Measurements from ENCODE around the gene PNKD. TPM values are rescaled to one million over a fixed set of nuclear protein-coding genes. Genes with fewer than 3 reads are reported as not detected.

PNKD gene
- total and polyA plus RNA-seq, 2 of the 8 experiments (the other 6 are each of a cell fraction or from before 2014, with no cell fraction given) = 43.9 to 65.4 TPM

DNA sequence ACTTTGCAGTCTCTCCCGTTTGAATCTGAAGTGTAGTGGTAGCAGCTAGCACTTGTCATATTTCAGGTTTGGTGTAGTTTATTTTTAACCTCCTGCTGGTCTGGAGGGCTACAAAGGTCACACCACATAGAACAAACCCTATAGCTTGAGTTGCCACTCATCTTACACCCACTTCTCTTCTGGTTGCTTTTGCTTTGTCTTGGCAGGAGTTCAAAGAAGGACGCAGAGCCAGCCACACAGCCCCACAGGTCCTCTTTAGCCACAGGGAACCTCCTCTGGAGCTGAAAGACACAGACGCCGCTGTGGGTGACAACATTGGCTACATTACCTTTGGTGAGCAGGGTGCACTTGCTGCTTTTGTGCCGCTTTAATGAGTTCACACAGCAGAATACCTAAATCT lies 25.1 kb upstream of the PNKD start (continued):
- TF ChIP-seq, protein P1, sequence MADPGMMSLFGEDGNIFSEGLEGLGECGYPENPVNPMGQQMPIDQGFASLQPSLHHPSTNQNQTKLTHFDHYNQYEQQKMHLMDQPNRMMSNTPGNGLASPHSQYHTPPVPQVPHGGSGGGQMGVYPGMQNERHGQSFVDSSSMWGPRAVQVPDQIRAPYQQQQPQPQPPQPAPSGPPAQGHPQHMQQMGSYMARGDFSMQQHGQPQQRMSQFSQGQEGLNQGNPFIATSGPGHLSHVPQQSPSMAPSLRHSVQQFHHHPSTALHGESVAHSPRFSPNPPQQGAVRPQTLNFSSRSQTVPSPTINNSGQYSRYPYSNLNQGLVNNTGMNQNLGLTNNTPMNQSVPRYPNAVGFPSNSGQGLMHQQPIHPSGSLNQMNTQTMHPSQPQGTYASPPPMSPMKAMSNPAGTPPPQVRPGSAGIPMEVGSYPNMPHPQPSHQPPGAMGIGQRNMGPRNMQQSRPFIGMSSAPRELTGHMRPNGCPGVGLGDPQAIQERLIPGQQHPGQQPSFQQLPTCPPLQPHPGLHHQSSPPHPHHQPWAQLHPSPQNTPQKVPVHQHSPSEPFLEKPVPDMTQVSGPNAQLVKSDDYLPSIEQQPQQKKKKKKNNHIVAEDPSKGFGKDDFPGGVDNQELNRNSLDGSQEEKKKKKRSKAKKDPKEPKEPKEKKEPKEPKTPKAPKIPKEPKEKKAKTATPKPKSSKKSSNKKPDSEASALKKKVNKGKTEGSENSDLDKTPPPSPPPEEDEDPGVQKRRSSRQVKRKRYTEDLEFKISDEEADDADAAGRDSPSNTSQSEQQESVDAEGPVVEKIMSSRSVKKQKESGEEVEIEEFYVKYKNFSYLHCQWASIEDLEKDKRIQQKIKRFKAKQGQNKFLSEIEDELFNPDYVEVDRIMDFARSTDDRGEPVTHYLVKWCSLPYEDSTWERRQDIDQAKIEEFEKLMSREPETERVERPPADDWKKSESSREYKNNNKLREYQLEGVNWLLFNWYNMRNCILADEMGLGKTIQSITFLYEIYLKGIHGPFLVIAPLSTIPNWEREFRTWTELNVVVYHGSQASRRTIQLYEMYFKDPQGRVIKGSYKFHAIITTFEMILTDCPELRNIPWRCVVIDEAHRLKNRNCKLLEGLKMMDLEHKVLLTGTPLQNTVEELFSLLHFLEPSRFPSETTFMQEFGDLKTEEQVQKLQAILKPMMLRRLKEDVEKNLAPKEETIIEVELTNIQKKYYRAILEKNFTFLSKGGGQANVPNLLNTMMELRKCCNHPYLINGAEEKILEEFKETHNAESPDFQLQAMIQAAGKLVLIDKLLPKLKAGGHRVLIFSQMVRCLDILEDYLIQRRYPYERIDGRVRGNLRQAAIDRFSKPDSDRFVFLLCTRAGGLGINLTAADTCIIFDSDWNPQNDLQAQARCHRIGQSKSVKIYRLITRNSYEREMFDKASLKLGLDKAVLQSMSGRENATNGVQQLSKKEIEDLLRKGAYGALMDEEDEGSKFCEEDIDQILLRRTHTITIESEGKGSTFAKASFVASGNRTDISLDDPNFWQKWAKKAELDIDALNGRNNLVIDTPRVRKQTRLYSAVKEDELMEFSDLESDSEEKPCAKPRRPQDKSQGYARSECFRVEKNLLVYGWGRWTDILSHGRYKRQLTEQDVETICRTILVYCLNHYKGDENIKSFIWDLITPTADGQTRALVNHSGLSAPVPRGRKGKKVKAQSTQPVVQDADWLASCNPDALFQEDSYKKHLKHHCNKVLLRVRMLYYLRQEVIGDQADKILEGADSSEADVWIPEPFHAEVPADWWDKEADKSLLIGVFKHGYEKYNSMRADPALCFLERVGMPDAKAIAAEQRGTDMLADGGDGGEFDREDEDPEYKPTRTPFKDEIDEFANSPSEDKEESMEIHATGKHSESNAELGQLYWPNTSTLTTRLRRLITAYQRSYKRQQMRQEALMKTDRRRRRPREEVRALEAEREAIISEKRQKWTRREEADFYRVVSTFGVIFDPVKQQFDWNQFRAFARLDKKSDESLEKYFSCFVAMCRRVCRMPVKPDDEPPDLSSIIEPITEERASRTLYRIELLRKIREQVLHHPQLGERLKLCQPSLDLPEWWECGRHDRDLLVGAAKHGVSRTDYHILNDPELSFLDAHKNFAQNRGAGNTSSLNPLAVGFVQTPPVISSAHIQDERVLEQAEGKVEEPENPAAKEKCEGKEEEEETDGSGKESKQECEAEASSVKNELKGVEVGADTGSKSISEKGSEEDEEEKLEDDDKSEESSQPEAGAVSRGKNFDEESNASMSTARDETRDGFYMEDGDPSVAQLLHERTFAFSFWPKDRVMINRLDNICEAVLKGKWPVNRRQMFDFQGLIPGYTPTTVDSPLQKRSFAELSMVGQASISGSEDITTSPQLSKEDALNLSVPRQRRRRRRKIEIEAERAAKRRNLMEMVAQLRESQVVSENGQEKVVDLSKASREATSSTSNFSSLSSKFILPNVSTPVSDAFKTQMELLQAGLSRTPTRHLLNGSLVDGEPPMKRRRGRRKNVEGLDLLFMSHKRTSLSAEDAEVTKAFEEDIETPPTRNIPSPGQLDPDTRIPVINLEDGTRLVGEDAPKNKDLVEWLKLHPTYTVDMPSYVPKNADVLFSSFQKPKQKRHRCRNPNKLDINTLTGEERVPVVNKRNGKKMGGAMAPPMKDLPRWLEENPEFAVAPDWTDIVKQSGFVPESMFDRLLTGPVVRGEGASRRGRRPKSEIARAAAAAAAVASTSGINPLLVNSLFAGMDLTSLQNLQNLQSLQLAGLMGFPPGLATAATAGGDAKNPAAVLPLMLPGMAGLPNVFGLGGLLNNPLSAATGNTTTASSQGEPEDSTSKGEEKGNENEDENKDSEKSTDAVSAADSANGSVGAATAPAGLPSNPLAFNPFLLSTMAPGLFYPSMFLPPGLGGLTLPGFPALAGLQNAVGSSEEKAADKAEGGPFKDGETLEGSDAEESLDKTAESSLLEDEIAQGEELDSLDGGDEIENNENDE (IDR thresholded peaks at IDR 0.05; ENCODE audit: insufficient replicate concordance, low read length) = no peak
- no peak for TF ChIP-seq RBBP5 (IDR thresholded peaks at IDR 0.05; ENCODE audit: borderline replicate concordance, low read depth, low read length)
- TF ChIP-seq KDM4A (IDR thresholded peaks at IDR 0.05; ENCODE audit: low read depth, low read length, severe bottlenecking) = no peak
- TF ChIP-seq, protein P2, sequence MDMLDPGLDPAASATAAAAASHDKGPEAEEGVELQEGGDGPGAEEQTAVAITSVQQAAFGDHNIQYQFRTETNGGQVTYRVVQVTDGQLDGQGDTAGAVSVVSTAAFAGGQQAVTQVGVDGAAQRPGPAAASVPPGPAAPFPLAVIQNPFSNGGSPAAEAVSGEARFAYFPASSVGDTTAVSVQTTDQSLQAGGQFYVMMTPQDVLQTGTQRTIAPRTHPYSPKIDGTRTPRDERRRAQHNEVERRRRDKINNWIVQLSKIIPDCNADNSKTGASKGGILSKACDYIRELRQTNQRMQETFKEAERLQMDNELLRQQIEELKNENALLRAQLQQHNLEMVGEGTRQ (IDR thresholded peaks at IDR 0.05; ENCODE audit: low read length) = no peak
- no peak for TF ChIP-seq ZNF274 (IDR thresholded peaks at IDR 0.05; ENCODE audit: borderline replicate concordance, extremely low read depth, low read length)
- TF ChIP-seq SP4 (IDR thresholded peaks at IDR 0.05; ENCODE audit: low read length) = no peak
- TF ChIP-seq MAFK (IDR thresholded peaks at IDR 0.05; ENCODE audit: low read depth, low read length) = no peak
- TF ChIP-seq HDAC2 (IDR thresholded peaks at IDR 0.05; ENCODE audit: borderline replicate concordance in 1 of 2, low read depth in 2 of 2, low read length in 2 of 2) = no peak
- TF ChIP-seq CHD1 (IDR thresholded peaks at IDR 0.05; ENCODE audit: low read depth, low read length) = no peak
- no peak for TF ChIP-seq KDM5A (IDR thresholded peaks at IDR 0.05; ENCODE audit: low read length)
